GM18951 (cell line): ENCODE measurements around the gene GALNT17.

Experiments used
- POLR2A ChIP-seq: IDR thresholded peaks from 4 replicates; pipeline ENCODE4 v1.6.1; 2011; ENCODE audit warnings: mild to moderate bottlenecking; ENCODE audit not compliant: insufficient read length, insufficient read depth; ENCODE audit errors: extremely low read depth
- in situ Hi-C: fragments of 300-500 bp; cut with MboI; formaldehyde crosslinking; loops from one replicate; pipeline ENCODE4 v1.12.0; 2022; ENCODE audit warnings: low sequenced_read_pairs, mixed read lengths, inconsistent platforms; ENCODE audit not compliant: unreplicated experiment

Gene GALNT17

GRCh38 chr7:71710442-71710841 is 578.5 kb downstream of the GALNT17 start:
- in situ Hi-C loops, result no loop called here
- TF ChIP-seq POLR2A, result no peak

GRCh38 chr7:71712653-71713180 is 580.8 kb downstream of the GALNT17 start:
- no peak for TF ChIP-seq POLR2A
- in situ Hi-C loops, result no loop called here

GRCh38 chr7:71716690-71717089 is 584.7 kb downstream of the GALNT17 start:
- TF ChIP-seq POLR2A, result no peak
- in situ Hi-C loops, result no loop called here

GRCh38 chr7:71718563-71718962 is 586.6 kb downstream of the GALNT17 start:
- in situ Hi-C loops, result no loop called here
- TF ChIP-seq POLR2A, result no peak

- in situ Hi-C loops, result no loop called here
- TF ChIP-seq POLR2A, result no peak
Measured at GRCh38 chr7:71721742-71722141, 589.8 kb downstream of the GALNT17 start.

GRCh38 chr7:71723859-71724258 is 591.9 kb downstream of the GALNT17 start:
- TF ChIP-seq POLR2A, result no peak
- in situ Hi-C loops, result no loop called here

GRCh38 chr7:71727347-71727746 is 595.4 kb downstream of the GALNT17 start:
- in situ Hi-C loops, result loop anchor here (25.0 kb wide), 1 partner anchor 865 kb away; no protein-coding TSS in a partner anchor
- no peak for TF ChIP-seq POLR2A

GRCh38 chr7:71731740-71732139 is 599.8 kb downstream of the GALNT17 start:
- TF ChIP-seq POLR2A, result no peak
- in situ Hi-C loops, result loop anchor here (25.0 kb wide), 1 partner anchor 869 kb away; no protein-coding TSS in a partner anchor

GRCh38 chr7:71733107-71733870 is 601.3 kb downstream of the GALNT17 start:
- no peak for TF ChIP-seq POLR2A
- in situ Hi-C loops, result loop anchor here (25.0 kb wide), 1 partner anchor 871 kb away; no protein-coding TSS in a partner anchor

- in situ Hi-C loops, result loop anchor here (25.0 kb wide), 1 partner anchor 874 kb away; no protein-coding TSS in a partner anchor
- no peak for TF ChIP-seq POLR2A
Measured at GRCh38 chr7:71735961-71736556, 604.1 kb downstream of the GALNT17 start.

- in situ Hi-C loops, result loop anchor here (25.0 kb wide), 1 partner anchor 876 kb away; no protein-coding TSS in a partner anchor
Measured at GRCh38 chr7:71737931-71738540, 606.1 kb downstream of the GALNT17 start.

- in situ Hi-C loops, result loop anchor here (25.0 kb wide), 1 partner anchor 877 kb away; no protein-coding TSS in a partner anchor
- TF ChIP-seq POLR2A, result no peak
Measured at GRCh38 chr7:71739520-71740173, 607.7 kb downstream of the GALNT17 start.

- TF ChIP-seq POLR2A, result no peak
- in situ Hi-C loops, result loop anchor here (25.0 kb wide), 1 partner anchor 878 kb away; no protein-coding TSS in a partner anchor
Measured at GRCh38 chr7:71740174-71740560, 608.2 kb downstream of the GALNT17 start.

GRCh38 chr7:71746006-71746405 is 614.1 kb downstream of the GALNT17 start:
- in situ Hi-C loops, result loop anchor here (25.0 kb wide), 1 partner anchor 884 kb away; no protein-coding TSS in a partner anchor

More at GRCh38 chr7:71746006-71746405, 614.1 kb downstream of the GALNT17 start:
- no peak for TF ChIP-seq POLR2A
